Glutamatergic neuron (in vitro differentiated cells): ENCODE measurements around the gene CROCC2. TPM values are rescaled to one million over a fixed set of nuclear protein-coding genes. Genes with fewer than 3 reads are reported as not detected.

Experiments
- DNase-seq: peaks from one replicate; pipeline ENCODE4 v3.0.0; 2022
- H3K27ac Mint-ChIP-seq: one replicate; pipeline ENCODE4 v1.8.0; 2020; ENCODE audit warnings: mild to moderate bottlenecking, mixed read lengths, inconsistent platforms; ENCODE audit not compliant: unreplicated experiment
- H3K27me3 Mint-ChIP-seq: one replicate; pipeline ENCODE4 v1.8.0; 2020; ENCODE audit warnings: mild to moderate bottlenecking, moderate library complexity, mixed read lengths, inconsistent platforms; ENCODE audit not compliant: unreplicated experiment
- H3K36me3 Mint-ChIP-seq: one replicate; pipeline ENCODE4 v1.8.0; 2020; ENCODE audit warnings: mild to moderate bottlenecking, mixed read lengths, inconsistent platforms; ENCODE audit not compliant: unreplicated experiment
- H3K4me1 Mint-ChIP-seq: one replicate; pipeline ENCODE4 v1.8.0; 2020; ENCODE audit warnings: mild to moderate bottlenecking, low read depth, mixed read lengths, inconsistent platforms; ENCODE audit not compliant: unreplicated experiment
- H3K4me3 Mint-ChIP-seq: one replicate; pipeline ENCODE4 v1.8.0; 2020; ENCODE audit warnings: mild to moderate bottlenecking, mixed read lengths, inconsistent platforms; ENCODE audit not compliant: unreplicated experiment
- H3K9me3 Mint-ChIP-seq: one replicate; pipeline ENCODE4 v1.8.0; 2020; ENCODE audit warnings: mild to moderate bottlenecking, moderate library complexity, mixed read lengths, inconsistent platforms; ENCODE audit not compliant: unreplicated experiment
- total RNA-seq: library from RNA; stranded (reverse); fragmentation: NEBNext Ultra II Directional; extraction: Animal tissue kit (Norgen Biotek cat#: 25700); gene quantifications from one replicate; pipeline ENCODE4 v1.2.1, GENCODE V29; 2021; ENCODE audit not compliant: unreplicated experiment
- TF ChIP-seq, protein P1 (sequence below): fragments of 200-600 bp; sonication (generic); IDR thresholded peaks from one replicate; pipeline ENCODE4 v1.5.0; 2021; ENCODE audit not compliant: partially characterized antibody, unreplicated experiment

CROCC2 gene
- total RNA-seq, 1 donor from 2014 or later: not detected

GRCh38 chr2:240892925-240893324, 13.2 kb upstream of the CROCC2 start:
- H3K27ac Mint-ChIP-seq: no peak overlapping the region
- H3K4me3 Mint-ChIP-seq: no peak overlapping the region
- H3K4me1 Mint-ChIP-seq: no peaks in the 10 kb centered on the region
- no peaks in the 10 kb centered on the region for H3K36me3 Mint-ChIP-seq
- no peaks in the 10 kb centered on the region for H3K27me3 Mint-ChIP-seq
- TF ChIP-seq, protein P1, sequence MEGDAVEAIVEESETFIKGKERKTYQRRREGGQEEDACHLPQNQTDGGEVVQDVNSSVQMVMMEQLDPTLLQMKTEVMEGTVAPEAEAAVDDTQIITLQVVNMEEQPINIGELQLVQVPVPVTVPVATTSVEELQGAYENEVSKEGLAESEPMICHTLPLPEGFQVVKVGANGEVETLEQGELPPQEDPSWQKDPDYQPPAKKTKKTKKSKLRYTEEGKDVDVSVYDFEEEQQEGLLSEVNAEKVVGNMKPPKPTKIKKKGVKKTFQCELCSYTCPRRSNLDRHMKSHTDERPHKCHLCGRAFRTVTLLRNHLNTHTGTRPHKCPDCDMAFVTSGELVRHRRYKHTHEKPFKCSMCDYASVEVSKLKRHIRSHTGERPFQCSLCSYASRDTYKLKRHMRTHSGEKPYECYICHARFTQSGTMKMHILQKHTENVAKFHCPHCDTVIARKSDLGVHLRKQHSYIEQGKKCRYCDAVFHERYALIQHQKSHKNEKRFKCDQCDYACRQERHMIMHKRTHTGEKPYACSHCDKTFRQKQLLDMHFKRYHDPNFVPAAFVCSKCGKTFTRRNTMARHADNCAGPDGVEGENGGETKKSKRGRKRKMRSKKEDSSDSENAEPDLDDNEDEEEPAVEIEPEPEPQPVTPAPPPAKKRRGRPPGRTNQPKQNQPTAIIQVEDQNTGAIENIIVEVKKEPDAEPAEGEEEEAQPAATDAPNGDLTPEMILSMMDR: no peak
- no peaks in the 10 kb centered on the region for H3K9me3 Mint-ChIP-seq
- no peak for DNase-seq

GRCh38 chr2:240893363-240893844, 12.7 kb upstream of the CROCC2 start:
- no peak for DNase-seq
- no peaks in the 10 kb centered on the region for H3K27me3 Mint-ChIP-seq
- TF ChIP-seq, protein P1: no peak
- no peaks in the 10 kb centered on the region for H3K36me3 Mint-ChIP-seq
- H3K9me3 Mint-ChIP-seq: no peaks in the 10 kb centered on the region
- no peak overlapping the region for H3K4me3 Mint-ChIP-seq
- H3K4me1 Mint-ChIP-seq: no peaks in the 10 kb centered on the region
- H3K27ac Mint-ChIP-seq: no peak overlapping the region

DNA sequence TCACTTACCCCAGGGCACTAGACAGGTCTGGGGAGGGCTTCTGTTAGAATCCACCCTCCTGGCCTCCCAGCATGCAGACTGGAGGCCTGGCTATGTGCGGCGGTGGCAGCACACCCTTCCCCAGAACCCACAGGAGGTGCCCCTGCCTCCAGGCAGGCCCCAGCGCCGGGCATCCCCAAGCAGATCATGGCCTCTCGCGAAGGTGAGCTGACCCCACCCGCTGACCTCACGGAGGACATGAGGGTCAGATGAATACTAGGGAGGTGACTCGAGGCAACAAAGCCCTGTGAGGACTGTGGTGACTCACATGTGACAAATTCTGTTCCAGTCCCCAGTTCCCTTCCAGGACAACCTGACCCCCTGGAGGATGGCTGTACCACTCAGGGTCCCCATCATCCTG, 12.1 kb upstream of the CROCC2 start:
- no peaks in the 10 kb centered on the region for H3K4me1 Mint-ChIP-seq
- H3K27me3 Mint-ChIP-seq: no peaks in the 10 kb centered on the region
- TF ChIP-seq, protein P1: no peak
- H3K36me3 Mint-ChIP-seq: no peaks in the 10 kb centered on the region
- no peak overlapping the region for H3K27ac Mint-ChIP-seq
- no peaks in the 10 kb centered on the region for H3K9me3 Mint-ChIP-seq
- DNase-seq: no peak
- H3K4me3 Mint-ChIP-seq: no peak overlapping the region

DNA sequence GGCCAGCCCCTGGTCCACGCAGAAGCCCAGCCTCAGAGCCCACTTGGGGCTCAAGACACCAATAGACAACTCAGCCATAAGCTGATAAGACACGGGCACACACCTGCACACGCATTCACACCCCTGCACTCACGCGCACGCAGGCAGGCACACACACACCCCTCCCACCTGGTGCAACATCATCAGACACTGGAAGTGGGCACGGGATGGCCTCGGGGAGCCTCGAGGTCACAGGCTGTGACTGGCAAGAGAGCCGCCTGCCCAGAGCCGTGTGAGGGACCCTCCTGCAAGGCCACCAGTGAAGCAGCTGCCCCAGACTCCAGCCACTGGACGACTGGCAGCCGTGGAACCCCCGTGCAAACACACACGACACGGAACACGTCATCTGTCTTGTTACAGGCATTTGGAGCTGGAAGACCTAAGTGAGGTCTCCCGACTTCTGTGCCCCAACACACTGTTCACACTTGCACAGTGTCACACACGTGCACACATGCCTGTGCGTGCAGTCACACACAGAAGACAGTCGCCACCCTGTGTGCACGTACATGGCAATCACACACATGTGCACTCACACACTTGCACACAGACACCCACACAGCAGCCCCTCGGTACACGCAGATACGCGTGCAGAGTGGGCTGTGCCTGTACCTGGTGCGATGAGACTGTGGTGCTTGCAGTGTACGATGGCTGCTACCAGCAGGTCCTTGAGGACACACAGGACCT, 11.1 kb upstream of the CROCC2 start:
- Mint-ChIP-seq H3K4me3 (no peak overlapping the region), H3K9me3 (no peaks in the 10 kb centered on the region), H3K27me3 (no peaks in the 10 kb centered on the region), H3K4me1 (no peaks in the 10 kb centered on the region), H3K36me3 (no peaks in the 10 kb centered on the region), H3K27ac (no peak overlapping the region)
- TF ChIP-seq, protein P1: no peak
- no peak for DNase-seq

DNA sequence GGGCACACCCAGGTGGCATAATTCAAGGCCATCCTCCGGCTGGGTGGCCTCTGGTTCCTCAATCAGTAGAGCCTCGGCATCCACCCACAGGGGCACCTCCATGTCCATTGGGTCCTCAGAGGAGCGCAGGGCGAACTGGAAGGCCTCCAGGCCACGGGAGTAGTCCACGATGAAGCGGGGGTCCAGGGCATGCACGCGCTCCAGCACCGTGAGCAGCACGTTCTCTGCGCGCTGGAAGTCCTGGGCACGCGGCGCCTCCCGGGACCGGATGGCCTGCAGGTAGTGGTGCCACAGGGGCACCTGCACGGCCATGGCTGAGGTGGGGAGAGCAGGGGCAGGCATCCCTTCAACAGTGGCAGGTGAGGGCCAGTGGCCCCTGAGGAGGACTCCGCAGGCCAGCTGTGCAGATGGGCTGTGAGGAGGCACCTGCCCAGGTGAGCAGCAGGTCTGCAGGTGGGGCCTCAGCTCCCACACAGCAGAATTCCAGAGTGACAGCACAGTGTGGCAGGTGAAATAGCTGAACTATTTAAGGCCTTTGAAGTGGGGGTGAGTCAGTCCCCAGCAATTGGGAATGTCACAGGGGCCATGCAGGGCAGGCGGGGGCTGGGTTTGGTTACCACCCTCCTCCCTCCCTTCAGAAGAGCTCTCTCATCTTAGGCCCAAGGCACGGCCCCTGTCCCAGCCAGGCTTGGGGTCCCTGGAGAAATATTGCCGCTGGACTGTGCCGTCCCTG, 10.3 kb upstream of the CROCC2 start, which contains the start of gene MAB21L4:
Gene MAB21L4, minus strand, starts transcription at position 501 of the 733 bp plus-strand sequence. Its CDS starts 159 bp downstream, at position 342.
- Mint-ChIP-seq H3K27me3 (no peaks in the 10 kb centered on the region), H3K27ac (no peak within 1 kb of the TSS), H3K4me1 (no peaks in the 10 kb centered on the region), H3K4me3 (no peak within 1 kb of the TSS), H3K9me3 (peaks cover 1% of the 10 kb centered on the region), H3K36me3 (no peaks in the 10 kb centered on the region)
- TF ChIP-seq, protein P1: no peak
- no peak for DNase-seq
